ENCODE results near the gene NDUFB6. TPM values are rescaled to one million over a fixed set of nuclear protein-coding genes. Genes with fewer than 3 reads are reported as not detected.

NDUFB6 gene
- total RNA-seq, 1 experiment from 2014 or later: 60.2 TPM

GRCh38 chr9:32574858-32575257 lies 1.9 kb upstream of the NDUFB6 start:
- Histone ChIP-seq H3K23ac (ENCODE audit: insufficient read length, low read depth, low read length) (no peak overlapping the region), H2AFZ (ENCODE audit: low read length) (no peak overlapping the region), H3K14ac (ENCODE audit: insufficient read depth, low read length) (no peak overlapping the region), H3K23me2 (ENCODE audit: insufficient read length, low read depth, low read length, poor library complexity, severe bottlenecking) (peaks cover 5% of the 10 kb centered on the region), H4K8ac (replicated peaks; ENCODE audit: insufficient read length, low read depth, low read length) (no peak overlapping the region), H3K27ac (ENCODE audit: insufficient read length, low read depth, low read length) (no peak overlapping the region), H2BK20ac (ENCODE audit: low read depth, low read length, poor library complexity, severe bottlenecking) (no peak overlapping the region), H2BK15ac (ENCODE audit: low read depth, low read length) (no peak overlapping the region), H3K79me2 (ENCODE audit: insufficient read depth, low read length) (peaks cover 9% of the 10 kb centered on the region; the same call in 1 of the 2 replicates), H3K27me3 (ENCODE audit: insufficient read depth, low read length) (no peaks in the 10 kb centered on the region), H3K18ac (ENCODE audit: insufficient read length, low read depth, low read length) (no peak overlapping the region), H3K4me2 (ENCODE audit: insufficient read depth, insufficient read length, low read length) (no peak overlapping the region), H3K9ac (ENCODE audit: extremely low read depth, insufficient read length, low read length) (no peak overlapping the region), H3K79me1 (ENCODE audit: insufficient read depth, low read depth, low read length, poor library complexity, severe bottlenecking) (peaks cover 3% of the 10 kb centered on the region), H3T11ph (ENCODE audit: low read length) (no peak overlapping the region), H3K9me3 (ENCODE audit: control insufficient read depth, low read depth, low read length) (no peaks in the 10 kb centered on the region), H4K5ac (ENCODE audit: insufficient read length, low read depth, low read length) (no peak overlapping the region), H2BK5ac (ENCODE audit: insufficient read length, low read length) (no peak overlapping the region), H3K4ac (ENCODE audit: low read depth, low read length) (no peak overlapping the region), H2BK120ac (ENCODE audit: low read depth, low read length, poor library complexity, severe bottlenecking) (no peak overlapping the region), H3K56ac (ENCODE audit: insufficient read length, low read depth, low read length) (no peak overlapping the region), H3K4me1 (ENCODE audit: insufficient read depth, low read length) (no peaks in the 10 kb centered on the region), H2AK5ac (ENCODE audit: insufficient read length, low read length) (no peak overlapping the region), H4K20me1 (ENCODE audit: control insufficient read depth, insufficient read depth, insufficient read length) (no peaks in the 10 kb centered on the region), H2BK12ac (ENCODE audit: insufficient read length, low read depth, low read length) (no peak overlapping the region), H4K91ac (ENCODE audit: insufficient read length, low read depth, low read length) (no peak overlapping the region)
- H3K36me3 Mint-ChIP-seq (ENCODE audit: insufficient read depth in 1 of 3, low read depth in 3 of 3): peaks cover 5% of the 10 kb centered on the region in 3 experiments; a peak in 6 of 7 replicates
- TF ChIP-seq CTCF (conservative IDR thresholded peaks at IDR 0.05): no peak
- WGBS (ENCODE audit: extremely low coverage, insufficient read length, low lambda C conversion rate): no CpG with 5 or more reads among the region's 1 CpG
- H3K4me1 Mint-ChIP-seq: peaks cover 12 to 15% of the 10 kb centered on the region in 2 experiments
- no peak overlapping the region; a peak in 1 of 5 replicates for H3K4me3 Mint-ChIP-seq
- H3K9me3 Mint-ChIP-seq: no peaks in the 10 kb centered on the region
- no peak overlapping the region for H3K27ac Mint-ChIP-seq
- H3K27me3 Mint-ChIP-seq (ENCODE audit: low read depth): peaks cover 1% of the 10 kb centered on the region; the same call in 1 of the 2 replicates
- DNase-seq: no peak

All from H9 (cell line).